IPS DF 4.7 (cell line): ENCODE measurements around the gene ZNF205.

Experiments
- DNase-seq: peaks from one replicate; pipeline ENCODE4 v3.0.0-alpha.2; 2013; ENCODE audit warnings: low spot score; ENCODE audit errors: extremely low read depth

ZNF205 gene

GRCh38 chr16:3084969-3085670 is 27.3 kb upstream of the ZNF205 start:
- no peak for DNase-seq

- no peak for DNase-seq
Measured at GRCh38 chr16:3085868-3086595, 26.4 kb upstream of the ZNF205 start.

- no peak for DNase-seq
Measured at GRCh38 chr16:3086596-3087242, 25.7 kb upstream of the ZNF205 start.

- DNase-seq = no peak
Measured at GRCh38 chr16:3087243-3088235, 24.8 kb upstream of the ZNF205 start.

- DNase-seq = no peak
Measured at GRCh38 chr16:3088450-3088849, 23.9 kb upstream of the ZNF205 start.

- DNase-seq = no peak
Measured at GRCh38 chr16:3088925-3089716, 23.3 kb upstream of the ZNF205 start.

- no peak for DNase-seq
Measured at GRCh38 chr16:3089717-3090592, 22.4 kb upstream of the ZNF205 start.

- no peak for DNase-seq
Measured at GRCh38 chr16:3091551-3091950, 20.8 kb upstream of the ZNF205 start.

GRCh38 chr16:3092501-3092941 is 19.9 kb upstream of the ZNF205 start:
- DNase-seq = no peak

GRCh38 chr16:3094289-3095027 is 17.9 kb upstream of the ZNF205 start:
- no peak for DNase-seq

- DNase-seq = no peak
Measured at GRCh38 chr16:3095869-3096268, 16.5 kb upstream of the ZNF205 start.

- DNase-seq = no peak
Measured at GRCh38 chr16:3096362-3096761, 16.0 kb upstream of the ZNF205 start.

GRCh38 chr16:3097266-3097665 is 15.1 kb upstream of the ZNF205 start:
- DNase-seq = no peak

GRCh38 chr16:3098459-3099394 is 13.7 kb upstream of the ZNF205 start, which contains the start of gene ZSCAN10:
TSS of gene ZSCAN10 (minus strand) at chr16:3099294. CDS start at chr16:3092937, 6,357 bp downstream.
- no peak for DNase-seq

- DNase-seq = no peak
Measured at GRCh38 chr16:3099395-3099731, 13.0 kb upstream of the ZNF205 start.

GRCh38 chr16:3099732-3100499 is 12.5 kb upstream of the ZNF205 start:
- no peak for DNase-seq
